GM21619 (cell line): ENCODE data around the gene TNS1.

Source experiments
- ATAC-seq: cut with Tn5 transposase; IDR thresholded peaks from one replicate; pipeline ENCODE4 v1.9.1; 2021; ENCODE audit not compliant: unreplicated experiment

Gene TNS1

DNA sequence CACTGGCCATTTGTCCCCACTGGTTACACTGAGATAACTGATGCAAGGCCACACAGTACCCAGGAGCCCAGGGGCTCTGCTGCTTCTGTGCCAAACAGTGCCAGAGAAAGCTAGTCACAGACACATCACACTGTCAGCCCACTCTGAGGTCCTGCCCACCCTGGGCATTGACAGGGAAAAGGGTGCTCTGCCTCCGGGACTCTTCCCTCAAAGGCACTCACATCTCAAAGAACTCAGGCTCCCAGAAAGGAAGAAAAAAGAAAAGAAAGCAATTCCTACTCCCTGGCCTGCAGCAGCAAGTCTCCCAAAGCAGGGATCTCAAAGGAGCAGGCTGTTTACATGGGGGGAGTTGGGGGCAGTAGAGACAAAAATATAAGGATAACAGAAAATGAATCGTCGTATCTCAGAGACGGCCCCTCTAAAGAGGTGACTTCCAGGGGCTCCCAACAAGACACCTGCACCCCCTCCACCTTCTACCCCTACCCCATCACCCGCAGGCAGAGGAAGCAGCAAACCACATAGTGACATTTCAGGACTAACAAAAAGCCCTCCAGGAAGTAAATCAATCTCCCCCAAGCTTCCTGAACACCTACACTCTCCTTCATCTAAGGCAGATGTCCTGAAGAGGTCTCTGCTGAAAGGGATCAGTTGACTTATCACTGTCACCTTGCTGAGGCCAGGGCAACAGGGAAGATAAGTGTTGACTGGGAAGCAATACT, 247.6 kb downstream of the TNS1 start:
- no peak for ATAC-seq

DNA sequence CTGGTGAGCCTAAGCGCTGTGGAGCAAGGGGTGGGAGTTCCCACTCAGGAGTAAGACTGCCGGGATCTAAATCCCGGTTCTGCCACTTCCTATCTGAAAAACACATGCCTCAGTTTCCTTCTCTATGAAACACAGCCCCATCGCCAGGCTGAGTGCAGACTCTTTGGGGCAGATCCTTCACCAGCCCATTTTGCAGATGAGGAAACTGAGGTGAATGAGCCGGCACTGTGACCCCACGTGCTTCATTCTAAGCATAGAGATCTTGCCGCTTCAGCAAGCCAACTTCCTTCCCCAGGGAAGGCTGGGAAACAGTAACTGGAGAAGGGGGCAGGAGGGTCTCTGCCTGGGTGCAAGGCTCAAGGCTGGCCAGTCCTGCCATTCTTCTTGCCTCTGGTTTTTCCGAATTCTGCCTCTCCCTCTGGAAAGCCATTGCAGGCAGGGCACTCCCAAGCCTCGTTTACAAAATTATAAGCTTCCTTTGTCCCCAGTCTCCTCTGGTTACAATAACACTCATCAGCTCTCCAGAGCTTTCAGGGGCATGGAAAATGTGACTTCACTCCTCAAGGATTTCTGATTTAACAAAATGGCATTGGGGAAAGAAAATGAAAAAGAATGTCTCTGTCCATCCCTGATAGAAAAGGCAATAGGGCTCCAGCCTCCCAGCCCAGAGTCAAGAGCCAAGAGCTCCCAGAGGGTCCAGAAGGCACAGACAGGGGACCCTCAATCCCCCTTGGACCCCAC, 249.2 kb downstream of the TNS1 start:
- ATAC-seq: no peak

DNA sequence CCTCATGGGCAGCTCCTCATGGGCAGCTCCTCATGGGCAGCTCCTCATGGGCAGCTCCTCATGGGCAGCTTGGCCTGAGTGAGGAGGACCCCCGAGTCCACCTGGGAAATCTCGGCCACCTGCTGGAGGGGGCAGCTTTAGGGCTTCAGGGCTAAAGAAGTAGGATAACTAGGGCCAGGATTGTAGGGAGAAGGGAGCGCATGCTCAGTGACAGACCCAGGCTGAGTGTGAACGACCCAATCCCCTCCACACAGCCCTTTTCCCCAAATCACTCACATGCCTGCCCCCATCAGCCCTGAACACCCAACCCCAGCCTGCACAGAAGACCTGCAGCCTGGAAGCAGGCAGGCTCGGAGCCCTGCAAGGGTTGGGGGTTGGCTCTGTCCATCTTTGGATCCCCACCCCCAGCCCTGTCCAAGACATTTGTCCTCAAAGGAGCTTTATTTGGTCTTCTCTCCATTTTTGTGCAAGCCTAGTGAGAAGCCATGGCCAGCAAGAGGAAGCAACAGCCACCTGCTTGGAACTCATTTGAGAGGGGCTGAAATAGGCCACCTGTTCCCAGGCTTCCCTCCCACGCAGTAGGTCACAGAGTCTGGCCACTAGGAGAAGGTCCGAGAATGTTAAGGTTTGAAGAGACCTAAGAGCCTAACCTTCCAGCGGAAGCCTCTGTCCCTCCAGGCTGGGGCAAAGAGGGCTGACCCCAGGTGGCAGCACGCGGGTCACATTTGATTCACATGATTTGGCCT, 249.9 kb downstream of the TNS1 start:
- no peak for ATAC-seq

DNA sequence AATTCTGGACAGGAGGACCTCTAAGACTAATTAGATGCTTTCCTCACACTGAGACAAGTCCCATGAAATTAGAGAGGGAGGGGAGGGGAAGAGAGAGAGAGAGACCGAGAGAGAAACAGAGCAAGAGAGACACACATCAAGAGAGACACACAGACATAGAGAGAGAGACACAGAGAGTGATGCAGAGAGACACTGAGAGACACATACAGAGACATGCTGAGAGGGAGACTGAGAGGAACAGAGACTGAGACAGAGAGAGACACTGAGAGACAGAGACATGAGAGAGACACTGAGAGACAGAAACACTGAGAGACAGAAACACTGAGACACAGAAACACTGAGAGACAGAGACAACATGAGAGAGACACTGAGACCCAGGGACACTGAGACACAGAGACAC, 250.8 kb downstream of the TNS1 start:
- ATAC-seq: no peak

DNA sequence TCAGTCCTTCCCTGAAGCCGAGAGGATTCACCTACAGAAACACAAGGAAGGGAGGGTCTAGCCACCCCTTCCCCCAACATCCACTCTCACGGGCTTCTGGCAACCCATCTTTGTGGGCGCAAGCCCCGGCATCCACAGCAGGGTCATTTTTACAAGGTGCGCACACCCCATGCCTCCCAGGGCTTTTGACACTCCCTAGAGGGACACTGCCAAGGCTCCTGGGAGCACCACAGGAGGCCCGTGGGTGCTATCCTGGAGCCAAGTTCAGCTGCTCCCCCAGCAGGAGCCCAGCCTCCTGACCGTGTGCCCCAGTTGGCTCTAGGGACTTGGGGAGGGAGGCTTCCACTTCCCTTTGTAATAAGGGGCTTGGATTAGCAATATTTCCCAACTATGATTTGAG, 251.6 kb downstream of the TNS1 start:
- ATAC-seq: no peak
